CD4-positive, alpha-beta memory T cell (primary cell): ENCODE results near the gene MACF1. TPM values are rescaled to one million over a fixed set of nuclear protein-coding genes. Genes with fewer than 3 reads are reported as not detected.

Experiments
- CTCF ChIA-PET: fragments of 350-600 bp; sonication (Branson Sonifier 250); formaldehyde crosslinking; loops from one replicate; lab custom pipeline; 2021; ENCODE audit warnings: inconsistent platforms; ENCODE audit not compliant: partially characterized antibody; lab: Charles Lee
- POLR2A ChIA-PET: fragments of 350-600 bp; sonication (Branson Sonifier 250); formaldehyde crosslinking; loops from one replicate; lab custom pipeline; 2021; ENCODE audit not compliant: partially characterized antibody; lab: Charles Lee
- DNase-seq, 5 donors: peaks; one replicate each; pipeline versions ENCODE4 v3.0.0 to v3.0.0-alpha.2; 2020 to 2022; ENCODE audit warnings: mixed read lengths in 1 of 5
- H3K27ac ChIP-seq: one replicate; pipeline ENCODE4 v1.7.0; 2013; ENCODE audit warnings: low read depth, low read length
- H3K27me3 ChIP-seq: 2 replicates; pipeline ENCODE4 v1.7.0; 2013; ENCODE audit warnings: mild to moderate bottlenecking, low read length, moderate library complexity; ENCODE audit not compliant: insufficient read depth
- H3K36me3 ChIP-seq: 2 replicates; pipeline ENCODE4 v1.7.0; 2013; ENCODE audit warnings: mild to moderate bottlenecking, low read length, moderate library complexity; ENCODE audit not compliant: insufficient read depth
- H3K4me1 ChIP-seq: 2 replicates; pipeline ENCODE4 v1.7.0; 2013; ENCODE audit warnings: mild to moderate bottlenecking, low read length, moderate library complexity; ENCODE audit not compliant: insufficient read depth
- H3K4me3 ChIP-seq, 2 donors: one replicate each; pipeline ENCODE4 v1.7.0; 2013; ENCODE audit warnings: low read length in 2 of 2, mild to moderate bottlenecking in 1 of 2
- H3K9me3 ChIP-seq, 2 donors: one replicate each; pipeline ENCODE4 v1.7.0; 2013; ENCODE audit warnings: low read length in 2 of 2, control low read depth in 1 of 2; ENCODE audit not compliant: control insufficient read depth in 1 of 2
- H3K27ac Mint-ChIP-seq, 7 donors: one replicate each; pipeline ENCODE4 v1.8.0; 2020 to 2021; ENCODE audit warnings: mixed read lengths in 7 of 7, mild to moderate bottlenecking in 6 of 7, inconsistent platforms in 3 of 7, moderate library complexity in 3 of 7
- H3K27me3 Mint-ChIP-seq, 2 donors: one replicate each; pipeline ENCODE4 v1.8.0; 2020 to 2021; ENCODE audit warnings: mixed read lengths in 2 of 2
- H3K36me3 Mint-ChIP-seq, 2 donors: one replicate each; pipeline ENCODE4 v1.8.0; 2020 to 2021; ENCODE audit warnings: mixed read lengths in 2 of 2, inconsistent platforms in 1 of 2, mild to moderate bottlenecking in 1 of 2
- H3K4me1 Mint-ChIP-seq, 4 donors: one replicate each; pipeline ENCODE4 v1.8.0; 2020 to 2021; ENCODE audit warnings: mixed read lengths in 4 of 4, mild to moderate bottlenecking in 1 of 4
- H3K4me3 Mint-ChIP-seq, 8 donors: one replicate each; pipeline ENCODE4 v1.8.0; 2020 to 2021; ENCODE audit warnings: mixed read lengths in 8 of 8, mild to moderate bottlenecking in 7 of 8, moderate library complexity in 6 of 8, inconsistent platforms in 3 of 8
- H3K9me3 Mint-ChIP-seq, 8 donors: one replicate each; pipeline ENCODE4 v1.8.0; 2020 to 2021; ENCODE audit warnings: mixed read lengths in 8 of 8, mild to moderate bottlenecking in 5 of 8, inconsistent platforms in 3 of 8, moderate library complexity in 1 of 8
- intact Hi-C: fragments of 100-400 bp; cut with micrococcal nuclease; formaldehyde crosslinking; loops from one replicate; pipeline ENCODE4 v1.15.1; 2023
- polyA plus RNA-seq, 2 donors: library from polyadenylated mRNA; unstranded; fragments of 300-500 nt; fragmentation: Illumina TruSeq; gene quantifications; one replicate each; pipeline ENCODE4 v1.2.3, GENCODE V29; 2021
- total RNA-seq, 2 experiments: library from RNA; stranded (reverse); gene quantifications; one replicate each; pipeline ENCODE4 v1.2.3, GENCODE V29; 2021

MACF1 gene
- total and polyA plus RNA-seq, 4 experiments from 2014 or later = 6.8 to 387 (median 222) TPM

DNA sequence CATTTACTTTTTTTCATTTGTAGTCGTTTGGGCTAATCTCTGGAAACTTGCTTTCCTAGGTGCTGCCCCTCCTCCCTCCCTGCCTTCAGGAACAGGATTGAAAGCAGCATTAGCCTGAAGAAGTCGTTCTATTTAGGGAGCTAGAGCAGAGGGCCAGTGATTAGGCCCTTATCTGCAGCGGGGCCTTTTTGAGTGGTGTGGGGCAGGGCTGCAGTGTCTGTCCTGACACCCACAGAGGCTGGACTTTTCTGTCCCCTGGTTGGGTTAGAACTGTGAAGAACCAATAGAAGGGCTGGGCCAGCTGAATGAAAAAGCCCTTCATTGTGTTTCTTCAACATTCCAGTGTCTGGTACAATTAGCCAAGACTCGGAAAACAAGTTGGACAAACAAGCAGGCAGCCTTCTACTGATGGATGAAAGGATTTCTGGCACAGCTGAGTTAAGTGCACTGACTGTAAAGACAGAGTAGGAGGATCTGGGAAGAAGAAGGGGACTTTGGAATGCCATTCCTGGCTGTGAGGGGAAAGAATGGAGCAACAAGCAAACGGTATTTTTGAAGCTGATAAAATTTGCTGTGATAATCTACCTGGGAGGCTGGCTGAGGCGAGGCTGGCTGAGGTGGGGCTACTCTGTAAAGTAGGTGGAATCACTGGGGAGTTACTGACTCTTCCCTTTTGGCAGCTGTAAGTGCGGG lies 9.7 kb downstream of the MACF1 start:
- no peak for DNase-seq
- Mint-ChIP-seq H3K4me3 (peak overlapping the region; percentile 92 to 99 (median 94)), H3K36me3 (peaks cover 14 to 17% of the 10 kb centered on the region in 2 donors), H3K27me3 (no peaks in the 10 kb centered on the region), H3K4me1 (peaks cover 34 to 70% (median 46%) of the 10 kb centered on the region in 4 donors), H3K9me3 (peaks cover 0 to 6% (median 0%) of the 10 kb centered on the region in 8 donors), H3K27ac (peak overlapping the region; percentile 89 to 96 (median 92))
- H3K4me3 ChIP-seq = no peak overlapping the region
- H3K27ac ChIP-seq = peak overlapping the region; percentile 75
- peaks cover 48% of the 10 kb centered on the region for H3K4me1 ChIP-seq
- H3K9me3 ChIP-seq = no peaks in the 10 kb centered on the region
- CTCF ChIA-PET = interaction anchor here (0.8 to 13.6 kb wide), 10 partner anchors 9 to 49 kb away, joined by 3 to 186 read pairs (median 5); partner anchors contain the start of gene MACF1
- intact Hi-C loops = no loop called here
- POLR2A ChIA-PET = interaction anchor here (0.5 to 8.8 kb wide), 13 partner anchors 8 to 115 kb away, joined by 3 to 142 read pairs (median 5); partner anchors contain the start of gene MACF1
- H3K27me3 ChIP-seq = no peaks in the 10 kb centered on the region
- H3K36me3 ChIP-seq = no peaks in the 10 kb centered on the region

DNA sequence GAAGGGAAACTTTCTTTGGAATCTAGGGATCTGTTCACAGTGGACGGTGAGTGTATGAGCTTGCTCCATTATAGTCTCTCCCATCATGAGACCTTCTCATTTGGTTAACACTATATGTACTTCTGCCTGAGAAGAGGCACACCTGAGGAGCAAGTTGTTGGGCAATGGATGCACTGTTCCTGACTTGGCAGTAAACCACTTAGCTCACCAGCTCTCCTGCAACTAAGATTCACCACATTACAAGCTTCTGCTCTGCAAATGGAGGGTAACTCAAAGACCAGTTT lies 10.2 kb downstream of the MACF1 start:
- Mint-ChIP-seq H3K4me3 (peak overlapping the region; percentile 92 to 99 (median 94)), H3K9me3 (peaks cover 0 to 6% (median 0%) of the 10 kb centered on the region in 8 donors), H3K36me3 (peaks cover 14 to 16% of the 10 kb centered on the region in 2 donors), H3K27ac (peak overlapping the region; percentile 89 to 96 (median 92)), H3K4me1 (peaks cover 34 to 70% (median 48%) of the 10 kb centered on the region in 4 donors), H3K27me3 (no peaks in the 10 kb centered on the region)
- DNase-seq = no peak
- Histone ChIP-seq H3K27ac (peak overlapping the region; percentile 75), H3K4me1 (peaks cover 53% of the 10 kb centered on the region), H3K4me3 (peak overlapping the region; percentile 65 to 69), H3K36me3 (no peaks in the 10 kb centered on the region), H3K27me3 (no peaks in the 10 kb centered on the region), H3K9me3 (no peaks in the 10 kb centered on the region)
- CTCF ChIA-PET = interaction anchor here (1.0 to 13.6 kb wide), 10 partner anchors 9 to 48 kb away, joined by 3 to 186 read pairs (median 5); partner anchors contain the start of gene MACF1
- POLR2A ChIA-PET = interaction anchor here (0.7 to 8.8 kb wide), 12 partner anchors 9 to 116 kb away, joined by 3 to 142 read pairs (median 7); partner anchors contain the start of gene MACF1
- intact Hi-C loops = no loop called here

DNA sequence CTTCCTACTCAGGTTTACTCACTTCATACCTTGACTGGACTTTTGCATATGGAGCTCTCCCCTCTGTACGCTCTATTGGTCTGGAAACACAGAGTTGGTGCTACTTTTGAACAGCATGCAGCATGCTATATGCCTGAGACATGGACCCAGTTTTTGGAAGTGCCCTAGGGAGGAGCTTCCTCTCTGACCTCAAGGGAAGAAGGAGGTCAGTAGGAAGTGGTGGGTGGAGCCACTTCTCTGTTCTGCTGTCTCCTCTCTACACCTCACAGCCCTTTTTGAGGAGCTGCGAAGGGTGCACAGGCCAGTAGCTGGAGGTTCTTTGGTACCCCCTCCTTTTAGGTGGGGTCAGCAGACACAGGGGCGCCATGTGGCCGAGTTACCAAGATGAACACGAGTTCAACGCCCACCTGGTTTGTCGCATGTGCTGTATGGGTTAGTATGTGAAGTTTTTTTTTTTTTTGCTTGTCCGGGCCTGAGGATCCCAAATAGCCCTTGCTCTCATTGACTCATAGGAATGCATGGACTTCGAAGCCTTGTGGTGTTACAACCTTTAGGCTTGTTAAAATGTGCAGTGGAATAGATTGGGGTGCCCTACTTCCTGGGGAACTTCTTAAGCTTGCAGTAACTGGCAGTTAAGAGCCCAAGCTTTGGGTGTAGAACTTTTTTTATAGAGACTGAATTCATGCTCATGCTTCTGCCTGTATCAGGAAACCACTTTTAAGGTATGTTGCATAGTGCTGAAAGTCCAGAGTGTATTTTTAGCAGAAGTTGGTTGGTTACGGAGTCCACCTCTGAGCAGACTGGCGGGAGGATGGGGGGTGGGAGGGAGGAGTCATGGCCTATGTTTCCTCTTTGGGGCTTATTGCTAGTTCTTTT lies 10.7 kb downstream of the MACF1 start:
- Histone ChIP-seq H3K27me3 (no peaks in the 10 kb centered on the region), H3K27ac (peak overlapping the region; percentile 75), H3K36me3 (no peaks in the 10 kb centered on the region), H3K4me3 (peak overlapping the region; percentile 65 to 69), H3K4me1 (peaks cover 58% of the 10 kb centered on the region), H3K9me3 (no peaks in the 10 kb centered on the region)
- peak; percentile 34 to 70 (median 42) for DNase-seq
- peaks cover 34 to 71% (median 48%) of the 10 kb centered on the region in 4 donors for H3K4me1 Mint-ChIP-seq
- intact Hi-C loops = loop anchor here (1.0 kb wide), 3 partner anchors 10 to 23 kb away; no protein-coding TSS in a partner anchor
- H3K36me3 Mint-ChIP-seq = peaks cover 13 to 16% of the 10 kb centered on the region in 2 donors
- H3K4me3 Mint-ChIP-seq = peak overlapping the region; percentile 92 to 99 (median 94)
- ChIA-PET CTCF (interaction anchor here (1.0 to 13.6 kb wide), 10 partner anchors 10 to 48 kb away, joined by 3 to 186 read pairs (median 5); partner anchors contain the start of gene MACF1), POLR2A (interaction anchor here (0.7 to 8.8 kb wide), 16 partner anchors 8 to 117 kb away, joined by 3 to 142 read pairs (median 4); partner anchors contain the start of gene MACF1)
- H3K27ac Mint-ChIP-seq = peak overlapping the region; percentile 89 to 96 (median 92)
- no peaks in the 10 kb centered on the region for H3K27me3 Mint-ChIP-seq
- H3K9me3 Mint-ChIP-seq = peaks cover 0 to 4% (median 0%) of the 10 kb centered on the region in 8 donors

DNA sequence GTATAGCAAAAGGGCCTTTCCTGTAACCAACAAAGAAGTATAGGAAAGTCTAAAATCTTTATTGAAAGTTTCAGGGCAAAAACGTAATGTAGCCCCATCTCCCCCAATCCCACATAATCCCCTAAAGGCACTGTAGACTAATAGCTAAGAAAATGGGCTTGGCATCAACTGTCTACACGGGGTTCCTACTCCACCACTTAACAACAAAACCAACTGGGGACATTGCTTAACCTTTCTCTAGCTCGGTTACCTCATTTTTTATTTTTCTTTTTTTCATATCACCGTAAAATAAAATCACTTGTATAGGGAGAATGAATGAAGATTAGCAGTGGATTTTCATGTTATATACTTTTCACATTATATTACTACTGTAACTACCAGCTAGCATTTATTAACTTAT lies 12.3 kb downstream of the MACF1 start:
- Histone ChIP-seq H3K36me3 (no peaks in the 10 kb centered on the region), H3K27me3 (no peaks in the 10 kb centered on the region), H3K4me1 (peaks cover 72% of the 10 kb centered on the region), H3K4me3 (peak overlapping the region; percentile 65 to 69), H3K9me3 (no peaks in the 10 kb centered on the region), H3K27ac (peak overlapping the region; percentile 75)
- Mint-ChIP-seq H3K27me3 (no peaks in the 10 kb centered on the region), H3K4me1 (peaks cover 46 to 79% (median 58%) of the 10 kb centered on the region in 4 donors), H3K9me3 (no peaks in the 10 kb centered on the region), H3K27ac (peak overlapping the region; percentile 77 to 95 (median 92)), H3K4me3 (peak overlapping the region; percentile 92 to 99 (median 94)), H3K36me3 (peaks cover 19 to 26% of the 10 kb centered on the region in 2 donors)
- ChIA-PET CTCF (interaction anchor here (0.9 to 13.6 kb wide), 6 partner anchors 9 to 118 kb away, joined by 3 to 186 read pairs (median 6); partner anchors contain the start of gene MACF1), POLR2A (interaction anchor here (0.6 to 8.8 kb wide), 9 partner anchors 10 to 305 kb away, joined by 3 to 142 read pairs (median 6); partner anchors contain the start of gene MACF1)
- intact Hi-C loops = loop anchor here (1.0 kb wide), 1 partner anchor 8 kb away; no protein-coding TSS in a partner anchor
- no peak for DNase-seq

DNA sequence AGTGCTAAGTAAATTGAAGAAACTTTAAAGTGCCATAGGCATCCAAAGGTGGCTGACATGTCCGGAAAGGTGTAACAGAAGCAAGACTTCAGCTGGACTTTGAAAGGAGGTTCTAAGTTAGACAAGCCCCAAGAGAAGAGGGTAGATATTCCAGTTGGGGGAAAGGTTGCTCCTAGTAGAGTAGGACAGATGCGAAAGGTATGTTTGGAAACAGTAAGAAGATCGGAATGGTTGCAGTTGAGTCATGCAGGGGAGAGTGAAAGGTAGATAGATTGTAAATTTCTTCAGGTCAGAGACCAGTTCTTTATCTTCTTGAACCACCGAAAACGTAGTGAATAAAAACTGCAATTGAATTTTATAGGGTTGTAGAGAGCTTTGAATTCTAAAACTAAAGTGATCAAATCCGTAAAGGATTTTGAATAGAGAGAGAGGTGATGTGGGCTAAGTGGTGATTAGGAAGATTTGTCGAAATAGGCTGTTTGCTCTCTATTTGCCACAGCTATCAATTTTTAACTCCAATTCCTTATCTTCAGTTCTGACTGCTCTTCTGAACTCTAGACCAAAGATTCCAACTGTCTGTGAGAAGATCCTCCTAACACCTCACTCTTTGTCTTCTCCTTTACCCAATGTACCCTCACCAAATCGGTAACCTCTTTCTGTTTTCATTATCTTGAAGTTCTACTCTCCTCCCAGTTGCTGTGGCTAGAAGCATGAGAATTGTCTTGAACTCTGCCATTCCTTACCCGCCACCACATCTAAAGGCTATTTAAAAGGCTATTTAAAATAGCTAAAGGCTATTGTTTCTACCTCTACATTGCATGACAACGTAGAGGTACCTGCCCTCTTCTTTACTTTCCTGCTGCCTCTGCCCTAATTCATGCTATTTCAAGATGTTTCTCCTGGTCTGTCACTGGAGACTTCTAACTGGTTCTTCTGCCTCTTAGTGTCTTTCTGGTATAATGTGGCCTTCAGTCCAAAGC lies 16.7 kb downstream of the MACF1 start:
- Histone ChIP-seq H3K36me3 (peaks cover 12% of the 10 kb centered on the region), H3K27ac (no peak overlapping the region), H3K4me3 (no peak overlapping the region), H3K27me3 (no peaks in the 10 kb centered on the region), H3K9me3 (no peaks in the 10 kb centered on the region), H3K4me1 (peaks cover 84% of the 10 kb centered on the region)
- peaks cover 54 to 86% (median 71%) of the 10 kb centered on the region in 4 donors for H3K4me1 Mint-ChIP-seq
- no peaks in the 10 kb centered on the region for H3K9me3 Mint-ChIP-seq
- peak overlapping the region; percentile 2 to 87 (median 56) for H3K4me3 Mint-ChIP-seq
- CTCF ChIA-PET = interaction anchor here (0.6 to 13.6 kb wide), 7 partner anchors 11 to 46 kb away, joined by 3 to 186 read pairs (median 5); no protein-coding TSS in a partner anchor
- H3K27ac Mint-ChIP-seq = peak overlapping the region; percentile 19 to 94 (median 83)
- DNase-seq = no peak
- POLR2A ChIA-PET = interaction anchor here (0.8 to 8.8 kb wide), 5 partner anchors 11 to 38 kb away, joined by 3 to 142 read pairs (median 5); partner anchors contain the start of gene MACF1
- intact Hi-C loops = no loop called here
- H3K36me3 Mint-ChIP-seq = peaks cover 42 to 44% of the 10 kb centered on the region in 2 donors
- H3K27me3 Mint-ChIP-seq = no peaks in the 10 kb centered on the region
